Measurements from ENCODE around the gene IER3. TPM values are rescaled to one million over a fixed set of nuclear protein-coding genes. Genes with fewer than 3 reads are reported as not detected.
A peak's percentile ranks its signal among the peaks of the same experiment; 100 is the strongest.

The IER3 gene
- total and polyA plus RNA-seq, 10 donors: 19.8 to 62.2 (median 36.0) TPM

DNA sequence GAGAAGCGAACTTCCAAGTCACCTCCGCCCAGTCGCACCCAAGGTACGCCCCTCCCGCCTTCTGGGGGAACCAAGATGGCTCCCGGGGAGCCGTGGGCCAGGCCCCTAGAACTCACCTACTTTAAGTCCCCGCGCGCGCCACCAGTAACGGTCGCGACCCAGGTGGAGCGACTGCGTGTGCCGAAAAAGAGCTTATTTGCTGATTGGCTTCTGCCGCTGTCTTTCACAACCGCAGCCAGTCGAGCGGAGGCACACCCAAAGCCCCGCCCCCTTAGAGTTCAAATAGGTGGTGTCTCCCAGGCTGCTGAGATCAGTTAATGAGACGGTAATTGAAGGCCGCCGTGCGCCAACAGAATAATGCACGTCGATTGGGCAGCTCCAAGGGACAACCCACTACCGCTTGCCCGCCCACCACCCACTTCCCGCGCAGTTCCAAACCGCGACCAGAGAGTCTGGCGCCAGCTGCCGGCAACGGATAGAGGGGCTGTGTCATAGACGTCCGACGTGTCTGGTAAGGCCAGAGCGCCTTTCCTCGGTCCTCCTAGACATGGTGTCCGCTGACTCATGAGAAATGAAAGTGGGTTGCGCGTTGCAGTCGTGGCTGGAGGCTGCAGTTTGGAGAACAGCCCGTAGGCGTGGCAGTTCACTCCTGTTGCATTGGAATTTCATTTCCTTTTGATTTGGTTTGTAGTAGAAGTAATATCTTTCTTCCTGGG, 27.1 kb downstream of the IER3 start, which contains the start of gene MDC1:
Gene MDC1 (minus strand): TSS at position 153 of the 716 bp plus-strand sequence. CDS start 2,106 bp downstream, outside the sequence.
- intact Hi-C loops (cut with DNase I; ENCODE audit: low total_unique reads): no loop called here
- Histone ChIP-seq H3K27ac (peak within 1 kb of the TSS; percentile 93 to 99 (median 97)), H3K4me3 (peak within 1 kb of the TSS; percentile 48 to 92 (median 56)), H3K36me3 (peaks cover 0 to 36% (median 21%) of the 10 kb centered on the region in 6 donors), H3K4me1 (peaks cover 17 to 65% (median 49%) of the 10 kb centered on the region in 6 donors), H3K9me3 (no peaks in the 10 kb centered on the region), H3K27me3 (replicated peaks in 1 of 7) (no peaks in the 10 kb centered on the region)
- TF ChIP-seq, protein P1, sequence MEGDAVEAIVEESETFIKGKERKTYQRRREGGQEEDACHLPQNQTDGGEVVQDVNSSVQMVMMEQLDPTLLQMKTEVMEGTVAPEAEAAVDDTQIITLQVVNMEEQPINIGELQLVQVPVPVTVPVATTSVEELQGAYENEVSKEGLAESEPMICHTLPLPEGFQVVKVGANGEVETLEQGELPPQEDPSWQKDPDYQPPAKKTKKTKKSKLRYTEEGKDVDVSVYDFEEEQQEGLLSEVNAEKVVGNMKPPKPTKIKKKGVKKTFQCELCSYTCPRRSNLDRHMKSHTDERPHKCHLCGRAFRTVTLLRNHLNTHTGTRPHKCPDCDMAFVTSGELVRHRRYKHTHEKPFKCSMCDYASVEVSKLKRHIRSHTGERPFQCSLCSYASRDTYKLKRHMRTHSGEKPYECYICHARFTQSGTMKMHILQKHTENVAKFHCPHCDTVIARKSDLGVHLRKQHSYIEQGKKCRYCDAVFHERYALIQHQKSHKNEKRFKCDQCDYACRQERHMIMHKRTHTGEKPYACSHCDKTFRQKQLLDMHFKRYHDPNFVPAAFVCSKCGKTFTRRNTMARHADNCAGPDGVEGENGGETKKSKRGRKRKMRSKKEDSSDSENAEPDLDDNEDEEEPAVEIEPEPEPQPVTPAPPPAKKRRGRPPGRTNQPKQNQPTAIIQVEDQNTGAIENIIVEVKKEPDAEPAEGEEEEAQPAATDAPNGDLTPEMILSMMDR (IDR thresholded peaks at IDR 0.05 in 8 of 11, conservative IDR thresholded peaks at IDR 0.05 in 3 of 11): peak; percentile 49 to 89 (median 76)
- TF ChIP-seq POLR2A (IDR thresholded peaks at IDR 0.05): peak; percentile 25 to 96 (median 92)
- peak; percentile 98 to 100 (median 99) for TF ChIP-seq POLR2AphosphoS5 (IDR thresholded peaks at IDR 0.05)
- DNase-seq: peak; percentile 100
- 0% methylated on average over 31 to 48 of the region's 48 CpGs for WGBS, 5 donors

DNA sequence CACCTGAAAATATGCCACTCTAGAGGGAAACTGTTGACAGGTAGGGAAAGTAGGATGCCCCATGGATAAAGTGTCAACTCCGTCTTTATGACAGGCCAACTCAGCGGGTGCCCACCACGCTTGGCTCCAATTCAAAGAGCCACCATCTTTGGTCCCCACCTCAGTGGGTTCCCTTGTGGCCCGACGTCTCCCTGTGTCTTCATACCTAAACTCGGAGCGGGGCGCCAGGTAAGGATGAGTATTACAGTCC, 27.5 kb downstream of the IER3 start:
- Histone ChIP-seq H3K27me3 (replicated peaks in 1 of 7) (no peaks in the 10 kb centered on the region), H3K36me3 (peaks cover 0 to 36% (median 25%) of the 10 kb centered on the region in 6 donors), H3K4me1 (peaks cover 12 to 65% (median 44%) of the 10 kb centered on the region in 6 donors), H3K4me3 (peak overlapping the region; percentile 48 to 92 (median 56)), H3K27ac (peak overlapping the region; percentile 93 to 99 (median 97)), H3K9me3 (no peaks in the 10 kb centered on the region)
- TF ChIP-seq POLR2A (IDR thresholded peaks at IDR 0.05) (no peak), POLR2AphosphoS5 (IDR thresholded peaks at IDR 0.05) (no peak)
- TF ChIP-seq, protein P1 (IDR thresholded peaks at IDR 0.05 in 8 of 11, conservative IDR thresholded peaks at IDR 0.05 in 3 of 11): no peak
- WGBS, 5 donors: 1 to 7% (median 3%) methylated on average over 3 to 8 of the region's 8 CpGs
- intact Hi-C loops (cut with DNase I; ENCODE audit: low total_unique reads): no loop called here
- no peak for DNase-seq

DNA sequence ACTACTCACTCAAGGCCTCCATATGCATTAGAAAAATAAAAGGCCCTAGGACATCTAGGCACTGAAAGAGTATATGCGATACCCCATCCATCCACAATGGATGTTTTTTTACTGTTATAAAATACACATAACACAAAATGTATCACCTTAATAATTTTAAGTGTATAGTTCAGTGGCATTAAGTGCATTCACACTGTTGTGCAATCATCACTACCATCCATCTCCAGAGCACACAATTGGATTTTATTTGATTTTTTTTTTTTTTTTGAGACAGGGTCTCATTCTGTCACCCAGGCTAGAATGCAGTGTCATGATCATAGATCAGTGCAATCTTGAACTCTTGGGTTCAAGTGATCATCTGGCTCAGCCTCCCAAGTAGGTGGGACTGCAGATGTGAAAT, 30.1 kb downstream of the IER3 start:
- H3K9me3 ChIP-seq: no peaks in the 10 kb centered on the region
- peaks cover 7 to 58% (median 33%) of the 10 kb centered on the region in 6 donors for H3K4me1 ChIP-seq
- H3K36me3 ChIP-seq: peaks cover 0 to 61% (median 43%) of the 10 kb centered on the region in 6 donors
- WGBS, 5 donors: 97 to 100% (median 98%) methylated on average over 1 of the region's 1 CpG
- no peak overlapping the region for H3K27ac ChIP-seq
- H3K4me3 ChIP-seq: no peak overlapping the region
- TF ChIP-seq, protein P1 (IDR thresholded peaks at IDR 0.05 in 8 of 11, conservative IDR thresholded peaks at IDR 0.05 in 3 of 11): no peak
- TF ChIP-seq POLR2A (IDR thresholded peaks at IDR 0.05) (no peak), POLR2AphosphoS5 (IDR thresholded peaks at IDR 0.05) (no peak)
- intact Hi-C loops (cut with DNase I; ENCODE audit: low total_unique reads): no loop called here
- no peak for DNase-seq
- no peaks in the 10 kb centered on the region for H3K27me3 ChIP-seq (replicated peaks in 1 of 7)

DNA sequence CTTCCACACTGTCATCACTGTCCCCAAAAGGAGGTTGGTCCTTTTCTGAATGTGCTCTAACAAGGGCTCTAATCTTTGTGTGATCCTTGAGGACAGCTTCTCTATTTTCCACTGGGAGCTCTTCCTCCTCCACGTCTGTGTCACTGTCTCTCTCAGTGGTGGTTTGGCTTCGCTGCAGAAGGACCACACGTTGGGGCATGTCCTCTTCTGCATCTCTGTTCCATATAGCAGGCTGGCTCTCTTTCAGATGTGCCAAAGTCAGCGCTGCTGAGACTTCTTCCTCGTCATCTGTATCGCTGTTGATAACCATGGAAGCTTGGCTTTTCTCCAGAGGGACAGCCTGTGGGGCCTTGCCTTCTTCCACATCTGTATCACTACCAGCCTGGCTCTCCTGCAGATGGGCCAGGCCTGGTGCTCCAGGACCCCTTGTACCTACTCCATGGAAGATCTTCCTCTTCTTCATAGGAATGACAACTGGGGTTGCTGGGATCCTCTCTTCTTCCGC, 31.9 kb downstream of the IER3 start:
- intact Hi-C loops (cut with DNase I; ENCODE audit: low total_unique reads): no loop called here
- Histone ChIP-seq H3K4me1 (peaks cover 0 to 40% (median 15%) of the 10 kb centered on the region in 6 donors), H3K9me3 (no peaks in the 10 kb centered on the region), H3K27ac (peak overlapping the region in 2 of 8 donors; percentile 13 to 27), H3K4me3 (no peak overlapping the region), H3K36me3 (peaks cover 0 to 79% (median 51%) of the 10 kb centered on the region in 6 donors), H3K27me3 (replicated peaks in 1 of 7) (no peaks in the 10 kb centered on the region)
- DNase-seq: peak; percentile 24
- WGBS, 5 donors: 81 to 86% (median 82%) methylated on average over 7 of the region's 7 CpGs
- no peak for TF ChIP-seq POLR2A (IDR thresholded peaks at IDR 0.05)
- TF ChIP-seq POLR2AphosphoS5 (IDR thresholded peaks at IDR 0.05): no peak

Data from spleen (tissue), 11 donors.